ENCODE data around the gene SIDT1.

SIDT1 gene

GRCh38 chr3:113637756-113638155 lies 105.4 kb downstream of the SIDT1 start:
- no peaks in the 10 kb centered on the region for H4K20me1 ChIP-seq (ENCODE audit: low read depth, low read length)
- no peak overlapping the region for H3K4me3 ChIP-seq (ENCODE audit: insufficient read depth, low read length, poor library complexity, severe bottlenecking)
- H3K9me3 ChIP-seq (ENCODE audit: insufficient read depth, low read length), result no peaks in the 10 kb centered on the region
- no peak overlapping the region for H3K4me2 ChIP-seq (ENCODE audit: low read depth, low read length, poor library complexity, severe bottlenecking)
- no peak overlapping the region for H3K27ac ChIP-seq (ENCODE audit: low read depth, low read length)
- H3K9ac ChIP-seq (ENCODE audit: low read length), result no peak overlapping the region
- no peak overlapping the region for H2AFZ ChIP-seq (ENCODE audit: low read depth, low read length, severe bottlenecking)
- no peaks in the 10 kb centered on the region for H3K9me2 ChIP-seq (replicated peaks; ENCODE audit: insufficient read depth, low read length)
- no peaks in the 10 kb centered on the region for H3F3A ChIP-seq (ENCODE audit: insufficient read depth)
- no peak for TF ChIP-seq EZH2phosphoT487 (conservative IDR thresholded peaks at IDR 0.05; ENCODE audit: low read length)
- TF ChIP-seq, protein P1, sequence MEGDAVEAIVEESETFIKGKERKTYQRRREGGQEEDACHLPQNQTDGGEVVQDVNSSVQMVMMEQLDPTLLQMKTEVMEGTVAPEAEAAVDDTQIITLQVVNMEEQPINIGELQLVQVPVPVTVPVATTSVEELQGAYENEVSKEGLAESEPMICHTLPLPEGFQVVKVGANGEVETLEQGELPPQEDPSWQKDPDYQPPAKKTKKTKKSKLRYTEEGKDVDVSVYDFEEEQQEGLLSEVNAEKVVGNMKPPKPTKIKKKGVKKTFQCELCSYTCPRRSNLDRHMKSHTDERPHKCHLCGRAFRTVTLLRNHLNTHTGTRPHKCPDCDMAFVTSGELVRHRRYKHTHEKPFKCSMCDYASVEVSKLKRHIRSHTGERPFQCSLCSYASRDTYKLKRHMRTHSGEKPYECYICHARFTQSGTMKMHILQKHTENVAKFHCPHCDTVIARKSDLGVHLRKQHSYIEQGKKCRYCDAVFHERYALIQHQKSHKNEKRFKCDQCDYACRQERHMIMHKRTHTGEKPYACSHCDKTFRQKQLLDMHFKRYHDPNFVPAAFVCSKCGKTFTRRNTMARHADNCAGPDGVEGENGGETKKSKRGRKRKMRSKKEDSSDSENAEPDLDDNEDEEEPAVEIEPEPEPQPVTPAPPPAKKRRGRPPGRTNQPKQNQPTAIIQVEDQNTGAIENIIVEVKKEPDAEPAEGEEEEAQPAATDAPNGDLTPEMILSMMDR (IDR thresholded peaks at IDR 0.05; ENCODE audit: insufficient read depth, low read length, poor library complexity, severe bottlenecking), result no peak
- no peaks in the 10 kb centered on the region for H3K36me3 ChIP-seq (ENCODE audit: low read length)
- H3K27me3 ChIP-seq (ENCODE audit: low read length), result no peaks in the 10 kb centered on the region
- no peaks in the 10 kb centered on the region for H3K79me2 ChIP-seq (ENCODE audit: insufficient read depth, low read length)

DNA sequence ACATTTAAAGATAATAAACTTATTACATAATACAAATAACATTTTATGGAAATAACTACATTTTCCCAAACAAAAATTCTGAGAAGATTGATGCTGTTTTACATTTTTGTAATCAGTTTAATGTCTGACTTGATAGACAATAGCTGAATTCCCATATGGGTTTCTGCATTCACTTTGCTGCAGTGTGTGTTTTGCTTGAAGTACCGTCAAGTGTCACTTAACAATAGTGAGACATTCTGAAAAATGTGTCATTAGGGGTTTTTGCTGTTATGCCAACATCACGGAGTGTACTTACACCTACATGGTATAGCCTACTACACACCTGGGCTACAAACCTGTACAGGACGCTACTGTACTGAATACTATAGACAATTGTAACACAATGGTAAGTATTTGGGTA lies 106.6 kb downstream of the SIDT1 start:
- H3K9me3 ChIP-seq (ENCODE audit: insufficient read depth, low read length), result no peaks in the 10 kb centered on the region
- H3K79me2 ChIP-seq (ENCODE audit: insufficient read depth, low read length), result no peaks in the 10 kb centered on the region
- H3F3A ChIP-seq (ENCODE audit: insufficient read depth), result no peaks in the 10 kb centered on the region
- no peak overlapping the region for H2AFZ ChIP-seq (ENCODE audit: low read depth, low read length, severe bottlenecking)
- no peaks in the 10 kb centered on the region for H3K9me2 ChIP-seq (replicated peaks; ENCODE audit: insufficient read depth, low read length)
- H4K20me1 ChIP-seq (ENCODE audit: low read depth, low read length), result no peaks in the 10 kb centered on the region
- no peaks in the 10 kb centered on the region for H3K27me3 ChIP-seq (ENCODE audit: low read length)
- H3K27ac ChIP-seq (ENCODE audit: low read depth, low read length), result no peak overlapping the region
- TF ChIP-seq, protein P1 (IDR thresholded peaks at IDR 0.05; ENCODE audit: insufficient read depth, low read length, poor library complexity, severe bottlenecking), result no peak
- TF ChIP-seq EZH2phosphoT487 (conservative IDR thresholded peaks at IDR 0.05; ENCODE audit: low read length), result no peak
- H3K4me3 ChIP-seq (ENCODE audit: insufficient read depth, low read length, poor library complexity, severe bottlenecking), result no peak overlapping the region
- H3K9ac ChIP-seq (ENCODE audit: low read length), result no peak overlapping the region
- no peaks in the 10 kb centered on the region for H3K36me3 ChIP-seq (ENCODE audit: low read length)
- no peak overlapping the region for H3K4me2 ChIP-seq (ENCODE audit: low read depth, low read length, poor library complexity, severe bottlenecking)

DNA sequence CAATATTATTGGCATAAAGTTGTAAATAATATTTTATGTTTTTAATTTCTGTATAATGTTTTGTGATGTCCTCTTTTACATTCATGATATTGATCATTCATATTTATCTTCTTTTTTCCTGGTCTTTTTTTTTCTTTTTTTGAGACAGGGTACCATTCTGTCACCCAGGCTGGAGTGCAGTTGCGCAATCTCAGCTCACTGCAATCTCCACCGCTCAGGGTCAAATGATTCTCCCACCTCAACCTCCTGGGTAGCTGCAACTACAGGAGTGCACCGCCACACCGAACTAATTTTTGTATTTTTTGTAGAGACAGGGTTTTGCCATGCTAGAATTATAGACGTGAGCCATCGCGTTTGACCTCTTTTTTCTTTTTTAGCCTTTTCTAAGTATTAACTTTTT lies 111.2 kb downstream of the SIDT1 start:
- Histone ChIP-seq H3K4me2 (ENCODE audit: low read depth, low read length, poor library complexity, severe bottlenecking) (no peak overlapping the region), H3K27ac (ENCODE audit: low read depth, low read length) (no peak overlapping the region), H3K27me3 (ENCODE audit: low read length) (no peaks in the 10 kb centered on the region), H2AFZ (ENCODE audit: low read depth, low read length, severe bottlenecking) (no peak overlapping the region), H3K9me3 (ENCODE audit: insufficient read depth, low read length) (peaks cover 17% of the 10 kb centered on the region), H3K9me2 (replicated peaks; ENCODE audit: insufficient read depth, low read length) (no peaks in the 10 kb centered on the region), H3K9ac (ENCODE audit: low read length) (no peak overlapping the region), H4K20me1 (ENCODE audit: low read depth, low read length) (no peaks in the 10 kb centered on the region), H3K4me3 (ENCODE audit: insufficient read depth, low read length, poor library complexity, severe bottlenecking) (no peak overlapping the region), H3K36me3 (ENCODE audit: low read length) (no peaks in the 10 kb centered on the region), H3K79me2 (ENCODE audit: insufficient read depth, low read length) (no peaks in the 10 kb centered on the region), H3F3A (ENCODE audit: insufficient read depth) (no peaks in the 10 kb centered on the region)
- TF ChIP-seq, protein P1 (IDR thresholded peaks at IDR 0.05; ENCODE audit: insufficient read depth, low read length, poor library complexity, severe bottlenecking), result no peak
- TF ChIP-seq EZH2phosphoT487 (conservative IDR thresholded peaks at IDR 0.05; ENCODE audit: low read length), result no peak

All from SU-DHL-6 (cell line).